GM21360 (cell line): Measurements from ENCODE around the gene DMPK.
A peak's percentile ranks its signal among the peaks of the same experiment; 100 is the strongest.

Experiments
- ATAC-seq: cut with Tn5 transposase; IDR thresholded peaks from one replicate; pipeline ENCODE4 v1.9.1; 2021; ENCODE audit warnings: mild to moderate bottlenecking, moderate library complexity; ENCODE audit not compliant: unreplicated experiment

DMPK gene

DNA sequence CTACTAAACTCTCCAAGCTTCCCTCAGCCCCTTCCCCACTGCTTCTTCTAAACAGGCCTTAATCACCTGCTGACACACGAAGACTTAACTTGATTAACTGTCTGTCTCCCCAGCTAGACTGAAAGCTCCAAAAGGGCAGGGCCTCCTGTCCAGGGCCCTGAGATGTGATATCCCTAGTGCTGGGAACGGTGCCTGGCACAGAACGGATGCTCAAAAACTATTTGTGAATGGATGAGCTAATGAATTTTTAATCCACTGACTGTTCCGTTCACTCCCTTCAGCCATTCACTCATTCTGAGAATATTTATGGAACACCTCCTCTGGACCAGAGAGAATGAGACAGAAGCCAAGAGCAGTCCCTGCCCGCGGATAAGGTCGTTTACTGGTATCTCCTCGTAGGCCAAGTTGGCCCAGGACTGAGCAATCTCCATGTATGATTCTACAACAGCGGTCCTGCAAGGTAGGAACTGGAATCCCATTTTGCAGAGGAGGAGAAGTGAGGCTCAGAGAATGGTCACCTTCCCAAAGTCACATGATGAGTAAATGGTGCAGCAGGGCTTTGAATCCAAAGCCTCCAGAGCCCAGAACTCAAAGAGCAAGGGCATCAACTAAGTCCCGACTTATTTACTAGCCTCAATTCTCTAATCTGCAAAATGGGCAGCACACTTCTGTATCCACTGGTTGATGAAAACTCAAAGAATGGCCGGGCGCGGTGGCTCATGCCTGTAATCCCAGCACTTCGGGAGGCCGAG, 6.9 kb upstream of the DMPK start:
- ATAC-seq: no peak

DNA sequence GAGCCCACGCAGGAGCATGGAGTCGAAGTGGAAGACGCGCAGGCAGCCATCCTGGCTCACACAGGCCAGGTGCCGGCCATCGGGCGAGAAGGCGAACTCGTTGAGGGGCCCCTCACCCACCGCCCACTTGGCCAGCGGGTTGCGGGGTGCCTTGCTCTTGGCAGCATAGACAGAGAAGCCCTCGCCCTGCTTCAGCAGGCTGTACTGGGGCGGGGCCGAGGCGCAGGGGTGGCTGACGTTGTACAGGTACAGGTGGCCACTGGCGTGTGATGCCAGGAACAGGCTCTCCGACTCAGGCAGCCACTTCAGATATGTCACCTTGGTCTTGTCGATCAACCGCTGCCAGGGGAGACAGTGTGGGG, 4.2 kb upstream of the DMPK start:
- no peak for ATAC-seq

DNA sequence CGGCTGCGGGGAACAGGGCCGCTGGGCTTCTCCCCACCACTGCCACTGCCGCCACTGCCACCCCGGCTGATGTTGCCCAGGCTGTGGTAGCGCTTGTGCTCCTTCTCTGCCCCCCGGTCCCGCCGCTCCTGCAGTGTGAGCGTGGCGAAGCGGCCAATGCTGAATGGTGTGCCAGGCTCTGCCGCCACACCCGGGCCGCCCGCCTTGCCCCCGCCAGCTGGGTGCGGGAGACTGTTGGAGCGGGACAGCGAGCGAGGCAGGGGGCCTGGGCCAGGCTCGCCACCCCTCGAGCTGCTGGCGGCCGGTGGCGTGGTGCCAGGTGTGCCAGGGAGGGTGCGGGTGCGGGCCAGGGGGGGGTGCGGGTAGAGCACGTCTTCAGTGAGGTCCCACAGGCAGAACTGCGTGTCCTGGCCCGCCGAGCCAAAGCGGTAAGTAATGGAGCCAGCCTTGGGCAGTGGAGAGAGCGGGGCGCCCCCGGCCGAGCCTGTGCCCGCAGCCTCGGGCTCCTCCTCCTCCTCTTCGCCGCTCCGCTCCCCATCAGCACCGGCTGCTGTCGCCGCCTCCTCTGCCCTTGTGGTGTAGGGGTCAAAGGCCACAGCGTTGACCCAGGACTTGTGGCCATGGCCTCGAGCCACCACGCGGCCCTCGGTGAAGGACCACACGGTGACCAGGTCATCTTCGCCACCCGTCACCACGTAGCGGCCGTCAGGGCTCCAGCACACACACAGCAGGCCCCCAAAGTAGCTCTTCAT, 3.7 kb upstream of the DMPK start:
- ATAC-seq: no peak

DNA sequence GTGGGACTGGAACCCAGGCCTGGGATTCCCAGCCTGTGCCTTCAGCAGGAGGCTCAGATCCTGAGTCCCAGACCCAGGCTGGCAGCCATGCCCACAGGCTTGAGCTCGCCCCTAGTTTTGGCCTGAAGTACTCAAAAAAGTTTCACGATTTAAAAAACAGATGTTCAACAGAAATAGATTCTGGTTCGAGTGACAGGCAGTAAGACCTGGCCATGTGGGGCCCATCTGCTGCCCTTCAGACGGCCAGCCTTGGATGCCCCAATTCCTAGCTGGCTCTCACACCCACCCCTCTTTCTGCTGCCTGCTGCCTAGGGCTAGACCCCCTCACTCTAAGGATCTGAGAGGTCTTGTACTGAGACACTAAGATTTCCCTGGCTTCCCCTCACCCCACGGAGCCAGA, 2.8 kb upstream of the DMPK start:
- ATAC-seq: no peak

DNA sequence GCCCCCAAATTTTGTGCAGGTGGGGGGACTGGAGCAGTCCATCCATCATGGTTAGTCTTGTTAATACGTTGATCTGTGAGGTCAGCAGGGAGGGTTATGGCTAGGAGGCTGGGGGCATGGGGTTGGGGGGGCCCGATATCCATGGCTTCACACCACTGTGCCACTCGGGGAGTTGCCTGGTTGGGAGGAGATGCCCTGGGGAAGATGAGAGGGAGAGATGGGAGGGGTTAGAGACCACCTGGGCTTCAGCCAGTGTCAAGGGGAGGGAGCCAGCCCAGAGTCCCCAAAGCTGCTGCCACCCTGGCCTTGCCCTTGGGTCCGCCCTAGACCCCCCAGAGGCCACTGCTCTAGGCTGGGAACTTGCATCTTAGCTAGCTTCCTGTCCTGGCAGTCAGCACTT, 1.8 kb upstream of the DMPK start:
- ATAC-seq: no peak

DNA sequence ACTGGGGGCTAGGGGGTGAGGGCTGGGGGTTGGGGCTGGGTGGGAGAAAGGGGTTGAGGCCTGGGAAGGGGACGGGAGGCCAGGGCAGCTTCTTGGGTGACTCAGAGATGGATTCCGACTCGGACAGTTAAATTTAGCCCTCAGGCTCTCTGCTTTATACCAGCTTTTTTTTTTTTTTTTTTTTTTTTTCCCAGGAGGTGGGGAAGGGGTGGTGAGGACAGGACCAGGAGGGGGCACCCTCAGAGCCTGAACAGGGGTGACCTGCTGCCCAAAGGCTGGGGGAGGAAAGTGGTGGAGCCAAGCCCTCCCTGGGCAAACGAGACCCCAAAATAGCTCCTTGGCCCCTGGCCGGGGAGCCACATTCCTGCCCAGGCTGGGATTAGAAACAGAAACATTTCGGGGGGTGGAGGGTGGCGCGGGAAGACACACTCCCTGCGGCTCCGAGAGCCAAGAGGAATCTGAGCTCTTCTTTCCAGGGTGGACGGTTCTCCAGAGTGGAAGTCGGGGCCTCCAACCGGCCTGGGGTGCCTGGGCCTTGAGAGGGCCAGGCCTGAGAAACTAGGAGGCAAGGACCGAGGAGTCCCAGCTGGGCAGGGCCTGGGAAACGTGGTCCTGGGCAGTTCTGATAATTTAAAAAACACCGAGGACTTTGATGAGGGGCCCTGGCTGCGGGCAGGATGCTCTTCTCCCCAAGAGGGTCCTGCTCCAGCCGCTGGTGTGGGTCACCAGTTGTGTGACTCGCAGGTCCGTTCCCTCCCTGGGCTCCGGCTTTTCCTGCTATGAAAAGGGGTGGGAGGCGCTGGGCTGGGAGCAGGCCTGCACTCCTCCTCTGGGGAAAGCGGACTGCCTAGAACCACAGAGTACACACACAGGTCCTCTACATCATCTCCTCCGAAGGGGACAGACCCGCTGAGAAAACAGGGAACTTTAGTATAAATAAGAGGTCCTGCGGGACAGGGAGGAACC, 813 bp upstream of the DMPK start:
- no peak for ATAC-seq

DNA sequence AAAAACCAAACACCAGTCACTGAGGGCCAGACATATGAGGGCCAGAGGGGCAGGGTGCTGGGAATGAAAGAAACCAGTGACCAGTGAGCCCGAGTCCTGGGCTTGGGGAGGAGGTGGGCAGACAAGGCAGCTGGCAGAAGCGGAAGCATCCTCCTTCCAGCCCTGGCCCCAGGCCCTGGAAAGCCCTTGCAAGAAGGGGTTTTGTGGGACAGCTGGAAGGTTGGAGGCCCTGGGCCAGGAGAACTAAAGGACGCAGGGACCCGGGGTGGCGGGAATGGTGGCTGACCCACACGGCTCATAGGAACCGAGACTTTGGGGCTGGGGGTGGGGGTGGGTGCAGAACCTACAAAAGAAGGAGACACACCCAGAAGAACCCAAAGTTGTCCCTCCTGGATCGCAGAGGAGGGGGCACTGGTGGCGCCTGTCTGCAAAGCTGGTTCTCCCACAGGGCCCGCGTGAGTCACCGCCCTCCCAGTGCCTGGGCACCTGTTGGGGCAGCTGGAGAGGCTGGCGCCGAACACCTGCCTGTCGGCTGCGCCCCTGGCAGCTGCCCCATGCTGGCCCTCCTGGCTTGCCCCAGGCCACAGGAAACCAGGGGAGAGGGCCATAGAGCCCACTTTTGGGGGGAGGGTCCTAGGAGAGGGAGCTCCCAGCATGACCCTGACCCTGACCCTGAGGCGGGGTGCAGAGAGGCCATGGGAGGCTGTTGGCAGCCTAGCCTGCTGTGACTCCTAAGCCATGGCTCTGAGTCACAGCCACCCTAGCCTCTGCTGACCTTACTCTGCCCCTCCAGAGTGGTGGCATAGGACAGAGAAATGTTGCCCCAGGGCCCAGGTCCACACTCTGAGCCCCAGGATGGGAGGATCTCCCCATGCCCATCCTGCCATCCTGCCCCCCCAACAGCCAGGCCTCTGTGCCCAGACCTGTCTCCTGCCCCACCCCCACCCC, 802 bp downstream of the DMPK start:
- ATAC-seq: no peak

DNA sequence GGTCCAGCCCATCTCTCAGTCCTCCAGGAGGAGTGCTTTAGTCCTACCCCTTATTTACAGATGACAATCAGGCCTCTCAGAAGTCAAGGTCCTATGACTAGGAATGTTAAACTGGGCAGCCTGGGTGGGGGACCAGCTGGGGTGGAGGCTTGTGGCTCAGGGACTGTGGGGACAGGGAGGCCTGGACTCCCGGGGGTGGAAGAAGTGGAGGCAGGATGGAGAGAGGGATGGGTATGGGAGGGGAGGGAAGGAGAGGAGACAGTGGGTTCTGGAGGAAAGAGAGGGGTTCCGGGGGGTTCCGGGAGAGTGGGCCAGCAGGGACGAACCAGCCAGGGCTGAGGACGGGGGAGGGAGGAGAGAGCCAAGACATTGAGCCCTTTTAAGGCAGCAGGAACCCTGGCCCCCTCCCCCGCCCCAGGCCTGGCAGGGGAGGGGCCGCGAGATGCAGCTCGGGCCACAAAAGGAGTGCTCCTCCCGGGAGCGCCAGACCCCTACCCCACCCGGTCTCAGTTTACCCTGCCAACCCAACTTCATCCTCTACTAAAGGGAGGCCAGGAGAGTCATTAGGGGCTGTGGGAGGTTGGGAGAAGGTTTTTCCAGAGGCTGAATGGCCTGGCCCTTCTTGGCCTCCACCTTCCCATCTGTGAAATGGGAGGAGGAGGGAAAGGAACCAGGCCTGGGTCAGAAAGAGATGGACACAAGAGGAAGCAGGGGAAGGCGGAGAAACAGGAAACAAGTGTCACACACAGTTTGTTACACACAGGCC, 1.7 kb downstream of the DMPK start:
- ATAC-seq: no peak

DNA sequence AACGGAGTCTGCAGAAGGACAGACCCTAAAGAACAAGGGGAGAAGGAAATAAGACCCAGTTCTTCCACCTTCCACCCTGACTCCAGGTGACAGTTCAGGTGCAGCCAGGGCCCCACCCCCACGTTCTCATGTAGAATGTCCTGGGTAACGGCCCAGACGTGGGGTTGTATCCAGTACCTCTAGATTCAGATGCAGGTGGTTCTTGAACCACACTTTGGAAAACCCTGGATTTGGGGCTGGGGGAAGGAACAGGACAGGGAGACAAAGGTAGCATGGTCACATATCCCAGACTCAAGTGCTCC, 2.2 kb downstream of the DMPK start:
- no peak for ATAC-seq

DNA sequence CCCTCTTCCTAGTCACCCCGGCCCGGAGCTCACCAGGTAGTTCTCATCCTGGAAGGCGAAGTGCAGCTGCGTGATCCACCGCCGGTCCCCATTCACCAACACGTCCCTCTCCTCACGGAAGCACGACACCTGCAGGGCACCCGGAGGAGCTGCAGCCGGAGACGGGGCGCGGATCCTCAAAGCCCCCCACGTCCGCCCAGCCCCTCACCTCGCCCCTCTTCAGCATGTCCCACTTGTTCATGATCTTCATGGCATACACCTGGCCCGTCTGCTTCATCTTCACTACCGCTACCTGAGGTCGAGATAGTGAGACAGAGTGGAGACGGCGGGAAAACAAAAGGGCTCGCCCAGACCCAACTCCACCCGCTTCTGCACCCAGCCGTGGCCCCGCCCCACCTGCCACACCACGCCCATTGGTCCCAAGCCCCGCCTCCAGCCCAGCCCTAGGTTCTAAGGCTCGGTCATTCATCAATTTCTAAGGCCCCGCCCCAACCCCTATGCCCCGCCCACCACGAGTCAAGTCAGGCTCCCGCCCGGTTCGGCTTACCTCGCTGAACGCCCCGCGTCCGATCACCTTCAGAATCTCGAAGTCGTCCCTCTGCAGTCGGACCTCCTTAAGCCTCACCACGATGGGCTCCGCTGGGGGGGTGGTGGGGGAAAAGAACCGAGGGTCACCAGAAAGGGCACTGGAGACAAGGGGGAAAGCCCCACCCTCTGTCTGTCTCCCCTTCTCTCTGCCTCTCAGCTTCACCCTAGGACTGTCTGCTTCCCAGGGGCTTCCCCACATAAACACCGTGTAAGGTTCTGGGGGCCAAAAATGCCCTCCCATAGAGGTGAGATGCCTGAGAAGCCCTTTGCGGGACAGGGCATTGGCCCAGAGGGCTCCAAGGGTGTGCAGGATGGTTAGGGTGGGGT, 2.8 kb downstream of the DMPK start:
- ATAC-seq: peak; percentile 67

DNA sequence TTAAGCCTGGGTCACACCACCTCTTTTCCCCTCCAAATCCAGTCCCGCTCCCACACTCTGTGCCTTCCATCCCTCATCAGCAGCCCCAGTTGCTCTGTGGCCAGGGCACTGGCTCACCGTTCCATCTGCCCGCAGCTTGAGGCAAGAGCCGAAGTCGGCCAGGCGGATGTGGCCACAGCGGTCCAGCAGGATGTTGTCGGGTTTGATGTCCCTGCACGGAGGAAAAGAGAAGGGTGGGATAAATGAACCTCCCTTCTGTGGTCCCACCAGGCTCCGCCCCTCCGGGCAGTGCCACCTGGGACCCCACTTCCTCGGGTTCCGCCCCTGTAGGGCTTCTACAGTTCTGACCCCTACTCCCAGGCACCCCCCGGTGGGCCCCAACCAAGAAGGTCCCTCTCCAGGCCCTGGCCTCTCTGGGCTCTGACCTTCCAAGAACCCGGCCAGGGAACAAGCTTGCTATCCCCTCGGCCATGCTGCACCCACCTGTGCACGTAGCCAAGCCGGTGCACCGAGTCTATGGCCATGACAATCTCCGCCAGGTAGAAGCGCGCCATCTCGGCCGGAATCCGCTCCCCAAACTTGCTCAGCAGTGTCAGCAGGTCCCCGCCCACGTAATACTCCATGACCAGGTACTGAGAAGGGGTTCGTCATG, 4.2 kb downstream of the DMPK start:
- no peak for ATAC-seq

DNA sequence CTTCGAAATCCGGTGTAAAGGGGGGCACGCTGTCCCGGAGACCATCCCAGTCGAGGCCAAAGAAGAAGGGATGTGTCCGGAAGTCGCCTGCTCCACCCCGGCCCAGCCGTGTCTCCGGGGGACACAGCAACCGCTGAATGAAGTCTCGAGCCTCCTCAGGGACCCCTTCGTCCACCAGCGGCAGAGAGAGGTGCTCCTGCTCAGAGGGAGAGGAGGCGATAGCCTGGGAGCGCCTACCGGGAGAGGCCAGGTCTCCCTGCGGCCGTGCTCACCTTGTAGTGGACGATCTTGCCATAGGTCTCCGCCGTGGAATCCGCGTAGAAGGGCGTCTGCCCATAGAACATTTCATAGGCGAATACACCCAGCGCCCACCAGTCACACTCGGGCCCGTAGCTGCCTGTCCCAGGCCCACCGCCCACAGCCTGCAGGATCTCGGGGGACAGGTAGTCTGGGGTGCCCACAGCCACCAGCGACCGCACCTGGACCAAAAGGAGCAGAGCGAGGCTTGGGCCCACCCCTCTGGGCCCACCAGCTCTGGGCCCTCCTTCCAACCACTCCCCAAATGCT, 4.8 kb downstream of the DMPK start:
- ATAC-seq: no peak

DNA sequence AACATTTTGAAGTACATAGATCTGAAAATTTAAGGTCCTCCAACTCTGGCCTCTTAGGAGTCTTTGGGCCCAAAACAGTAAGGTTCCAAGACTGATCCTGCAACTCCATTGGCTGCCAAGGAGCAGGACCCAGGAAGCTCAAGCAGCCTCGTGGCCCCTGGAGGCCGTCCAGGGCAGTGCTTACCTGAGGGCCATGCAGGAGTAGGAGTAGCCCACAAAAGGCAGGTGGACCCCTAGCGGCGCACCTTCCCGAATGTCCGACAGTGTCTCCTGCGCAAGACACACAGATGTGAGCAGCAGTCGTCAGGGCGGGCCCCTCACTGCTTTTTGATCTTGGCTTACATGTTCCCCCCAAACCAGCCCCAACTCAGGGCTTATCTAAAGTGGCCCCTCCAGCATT, 7.5 kb downstream of the DMPK start:
- no peak for ATAC-seq

DNA sequence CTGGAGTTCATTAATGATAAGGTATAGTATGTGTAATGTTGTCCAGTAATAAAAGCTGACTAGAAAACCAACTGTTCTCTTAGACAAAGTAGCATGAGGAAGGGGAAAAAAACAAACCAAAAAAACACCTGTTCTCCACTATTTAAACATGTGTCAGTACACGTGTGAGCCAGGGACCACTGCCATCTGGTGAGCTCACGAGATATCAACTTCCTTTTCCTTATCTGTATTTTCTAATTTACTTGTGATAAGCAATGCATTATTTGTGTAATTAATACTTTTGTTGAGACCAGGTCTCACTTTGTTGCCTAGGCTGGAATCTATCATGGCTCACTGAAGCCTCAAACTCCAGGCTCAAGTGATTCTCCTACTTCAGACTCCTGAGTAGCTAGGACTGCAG, 8.9 kb downstream of the DMPK start:
- ATAC-seq: no peak

DNA sequence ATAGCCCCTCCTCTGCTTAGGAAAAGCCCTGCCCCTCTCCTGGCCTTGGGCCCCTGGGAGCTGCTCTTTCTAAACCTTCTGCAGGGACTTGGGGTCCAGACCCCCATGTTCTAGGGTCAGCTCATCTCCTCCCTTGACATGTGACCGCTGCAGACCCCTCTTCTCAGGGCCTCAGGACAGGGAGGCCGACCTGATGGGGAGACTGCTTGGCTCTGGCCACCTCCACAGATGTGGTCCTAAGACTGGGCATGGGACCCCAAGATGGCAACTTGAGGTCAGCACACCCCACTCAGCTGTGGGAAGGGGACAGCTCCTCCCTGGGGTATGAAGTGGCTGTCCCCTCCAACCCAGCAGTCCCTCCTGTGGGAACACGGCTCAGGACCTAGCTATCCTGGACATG, 9.4 kb downstream of the DMPK start:
- no peak for ATAC-seq

DNA sequence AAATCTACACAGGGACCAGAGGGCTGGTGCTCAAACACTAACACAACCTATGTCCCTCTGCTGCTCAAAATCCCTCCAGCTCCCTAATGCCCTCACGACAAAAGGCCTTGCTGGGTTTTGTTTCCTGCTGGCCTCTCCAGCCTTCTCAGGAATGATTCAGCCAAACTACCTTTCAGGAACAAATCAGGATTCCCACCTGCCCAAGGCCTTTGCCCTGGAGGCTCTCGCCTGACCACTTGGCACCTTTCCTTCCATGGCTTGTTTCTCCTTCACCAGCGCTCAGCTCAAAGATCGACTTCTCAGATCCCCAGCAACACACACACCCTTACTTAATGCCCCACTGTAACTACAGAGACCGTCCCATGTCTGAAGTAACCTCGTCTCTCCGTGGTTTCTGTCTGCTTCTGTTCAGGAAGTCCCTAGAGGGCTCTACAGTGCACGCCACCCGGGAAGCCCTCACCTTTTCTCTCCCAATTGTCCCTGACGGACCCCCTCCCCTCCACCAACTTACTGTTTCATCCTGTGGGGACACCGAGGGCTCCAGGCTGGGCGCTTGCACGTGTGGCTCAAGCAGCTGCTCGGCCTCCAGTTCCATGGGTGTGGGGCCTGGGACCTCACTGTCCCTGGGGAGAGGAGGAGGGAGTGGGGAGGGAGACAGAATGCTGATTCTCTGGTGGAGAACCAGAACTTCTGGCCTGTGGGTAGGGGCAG, 10.0 kb downstream of the DMPK start:
- no peak for ATAC-seq

DNA sequence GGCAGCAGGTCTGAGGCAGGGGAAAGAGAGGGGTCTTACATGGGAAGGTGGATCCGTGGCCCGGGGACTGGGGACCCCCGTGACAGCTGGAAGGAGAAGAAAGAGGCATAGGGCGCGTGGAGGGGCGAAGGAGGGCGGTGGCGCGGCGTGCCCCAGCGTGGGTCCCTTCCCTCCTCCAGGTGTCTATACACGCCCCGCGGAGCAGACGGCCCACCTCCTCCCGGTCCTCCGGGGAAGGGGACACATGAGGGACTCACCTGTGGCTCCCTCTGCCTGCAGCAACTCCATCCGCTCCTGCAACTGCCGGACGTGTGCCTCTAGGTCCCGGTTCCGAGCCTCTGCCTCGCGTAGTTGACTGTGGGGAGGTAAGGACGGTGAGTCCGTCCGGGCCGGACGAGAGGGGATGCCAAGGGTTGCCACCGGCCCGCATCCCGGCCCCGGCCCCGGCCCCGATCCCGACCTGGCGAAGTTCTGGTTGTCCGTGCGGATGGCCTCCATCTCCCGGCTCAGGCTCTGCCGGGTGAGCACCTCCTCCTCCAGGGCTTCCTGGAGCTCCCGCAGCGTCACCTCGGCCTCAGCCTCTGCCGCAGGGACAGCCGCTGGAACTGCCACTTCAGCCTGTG, 10.9 kb downstream of the DMPK start:
- no peak for ATAC-seq
